ENCODE results near the gene NPY4R2.
"Not testable (repeated sequence)": the region's sequence is repeated elsewhere in the genome, so short reads cannot be mapped to it uniquely, and the experiment has no call there.

GRCh38 chr10:47936772-47937228 is 18.3 kb downstream of the NPY4R2 start:
- not testable (repeated sequence) for TF ChIP-seq POLR2A, POLR2AphosphoS5 (IDR thresholded peaks at IDR 0.05)

All from spleen (tissue), 3 donors.